ENCODE measurements around the gene P2RX2. TPM values are rescaled to one million over a fixed set of nuclear protein-coding genes. Genes with fewer than 3 reads are reported as not detected.

Gene P2RX2
- total and polyA plus RNA-seq, 8 donors, result 0.08 to 12.0 (median 0.37) TPM; not detected in 3

- FAIRE-seq (no peak), ATAC-seq (no peak), DNase-seq (no peak)
- TF ChIP-seq CTCF (IDR thresholded peaks at IDR 0.05), result no peak
- intact Hi-C loops (cut with DNase I), result no loop called here
- 92 to 93% methylated on average over 29 of the region's 29 CpGs for WGBS, 2 donors
- H3K36me3 ChIP-seq, result peaks cover 0 to 36% (median 0%) of the 10 kb centered on the region in 3 donors
- H3K27ac ChIP-seq, result no peak overlapping the region
- H3K4me1 ChIP-seq, result no peaks in the 10 kb centered on the region
- no peaks in the 10 kb centered on the region for H3K9me3 ChIP-seq
- H3K4me3 ChIP-seq, result no peak overlapping the region
- no peaks in the 10 kb centered on the region for H3K27me3 ChIP-seq
Observed at GRCh38 chr12:132662901-132663755, 44.6 kb downstream of the P2RX2 start.

GRCh38 chr12:132664206-132665148 is 45.9 kb downstream of the P2RX2 start:
- Histone ChIP-seq H3K27ac (no peak overlapping the region), H3K27me3 (no peaks in the 10 kb centered on the region), H3K36me3 (peaks cover 0 to 35% (median 0%) of the 10 kb centered on the region in 3 donors), H3K4me3 (no peak overlapping the region), H3K4me1 (no peaks in the 10 kb centered on the region), H3K9me3 (no peaks in the 10 kb centered on the region)
- WGBS, 2 donors, result 91 to 94% methylated on average over 20 to 21 of the region's 21 CpGs
- no peak for TF ChIP-seq CTCF (IDR thresholded peaks at IDR 0.05)
- FAIRE-seq, result no peak
- intact Hi-C loops (cut with DNase I), result no loop called here
- DNase-seq, result no peak
- no peak for ATAC-seq

- Histone ChIP-seq H3K27ac (no peak overlapping the region), H3K36me3 (peaks cover 0 to 35% (median 0%) of the 10 kb centered on the region in 3 donors), H3K4me1 (no peaks in the 10 kb centered on the region), H3K4me3 (no peak overlapping the region), H3K9me3 (no peaks in the 10 kb centered on the region), H3K27me3 (no peaks in the 10 kb centered on the region)
- no peak for TF ChIP-seq CTCF (IDR thresholded peaks at IDR 0.05)
- no peak for DNase-seq
- no peak for FAIRE-seq
- intact Hi-C loops (cut with DNase I), result no loop called here
- 94 to 97% methylated on average over 13 of the region's 13 CpGs for WGBS, 2 donors
- ATAC-seq, result no peak
Observed at GRCh38 chr12:132665149-132665491, 46.5 kb downstream of the P2RX2 start.

- Histone ChIP-seq H3K27ac (no peak overlapping the region), H3K4me1 (no peaks in the 10 kb centered on the region), H3K9me3 (no peaks in the 10 kb centered on the region), H3K36me3 (peaks cover 0 to 28% (median 0%) of the 10 kb centered on the region in 3 donors), H3K27me3 (no peaks in the 10 kb centered on the region), H3K4me3 (no peak overlapping the region)
- ATAC-seq (no peak), FAIRE-seq (no peak), DNase-seq (no peak)
- no peak for TF ChIP-seq CTCF (IDR thresholded peaks at IDR 0.05)
- WGBS, 2 donors, result 97% methylated on average over 6 of the region's 6 CpGs
- intact Hi-C loops (cut with DNase I), result no loop called here
Observed at GRCh38 chr12:132665794-132666193, 47.2 kb downstream of the P2RX2 start.
